NB4 (cell line): ENCODE measurements around the gene GPR18.

Experiments
- CTCF ChIP-seq: IDR thresholded peaks from one replicate; pipeline ENCODE4 v1.5.1; 2012; ENCODE audit warnings: low read depth, low read length
- MAX ChIP-seq: IDR thresholded peaks from 2 replicates; pipeline ENCODE4 v1.6.1; 2011; ENCODE audit warnings: low read depth, low read length
- MYC ChIP-seq: IDR thresholded peaks from 2 replicates; pipeline ENCODE4 v1.6.1; 2011; ENCODE audit warnings: low read depth, low read length
- POLR2A ChIP-seq: IDR thresholded peaks from 2 replicates; pipeline ENCODE4 v1.6.1; 2011; ENCODE audit warnings: mild to moderate bottlenecking; ENCODE audit not compliant: insufficient read length; ENCODE audit errors: extremely low read depth

- TF ChIP-seq CTCF = no peak
- no peak for TF ChIP-seq MAX
- no peak for TF ChIP-seq POLR2A
- no peak for TF ChIP-seq MYC
Observed at GRCh38 chr13:99227331-99227900, 30.8 kb downstream of the GPR18 start.
